GM12878 (cell line): ENCODE results near the gene MICA. TPM values are rescaled to one million over a fixed set of nuclear protein-coding genes. Genes with fewer than 3 reads are reported as not detected.

Source experiments
- ATAC-seq: fragments of 200-7000 bp; cut with Tn5 transposase; 3 replicates; pipeline ENCODE4 v1.9.1; 2020; ENCODE audit warnings: mild to moderate bottlenecking, moderate library complexity
- BruUV-seq: library from RNA; stranded (reverse); fragments of 400-500 nt; replicated peaks from 2 replicates; lab custom pipeline; 2021; lab: Mats Ljungman, UMichigan
- CTCF ChIA-PET: fragments of 300-600 bp; sonication (Branson Sonifier 250); formaldehyde crosslinking; extraction: SDS; loops from one replicate; lab custom pipeline; 2021; ENCODE audit warnings: inconsistent platforms; lab: Yijun Ruan, JAX
- POLR2A ChIA-PET: fragments of 350-600 bp; formaldehyde crosslinking; extraction: SDS; loops from one replicate; lab custom pipeline; 2021; ENCODE audit warnings: inconsistent platforms; lab: Charles Lee
- RAD21 ChIA-PET: fragments of 300-600 bp; sonication (Branson Sonifier 250); formaldehyde crosslinking; loops from one replicate; lab custom pipeline; 2023; ENCODE audit warnings: antibody characterized with exemption; ENCODE audit not compliant: unreplicated experiment; lab: Charles Lee
- SMC1A ChIA-PET: fragments of 300-600 bp; sonication (Branson Sonifier 250); formaldehyde crosslinking; loops from one replicate; lab custom pipeline; 2023; ENCODE audit not compliant: unreplicated experiment, uncharacterized antibody; lab: Charles Lee
- DNase-seq: peaks from one replicate; pipeline ENCODE4 v3.0.0-alpha.2; 2011; ENCODE audit warnings: low read depth, low spot score
- FAIRE-seq: peaks from 3 replicates; lab custom pipeline; 2011; peaks lifted over from hg19 to GRCh38; lab: Jason Lieb, UNC
- H2AFZ ChIP-seq: 2 replicates; pipeline ENCODE4 v1.6.0; 2011; ENCODE audit warnings: low read depth, low read length, control low read depth; ENCODE audit not compliant: control insufficient read depth
- H3K27ac ChIP-seq: 2 replicates; pipeline ENCODE4 v1.5.1; 2011; ENCODE audit warnings: control low read depth; ENCODE audit not compliant: control insufficient read depth, insufficient read depth
- H3K27me3 ChIP-seq, 2 experiments: replicated peaks in 1 of 2; 2 replicates each; pipeline versions ENCODE4 v1.6.0 to v1.6.1; 2011; ENCODE audit warnings: low read length in 1 of 2; ENCODE audit not compliant: control insufficient read depth in 2 of 2, insufficient read depth in 2 of 2
- H3K36me3 ChIP-seq, 2 experiments: 2 replicates each; pipeline ENCODE4 v1.5.1; 2011; ENCODE audit warnings: low read length in 1 of 2; ENCODE audit not compliant: control insufficient read depth in 2 of 2, insufficient read depth in 2 of 2
- H3K4me1 ChIP-seq: 2 replicates; pipeline ENCODE4 v1.6.1; 2011; ENCODE audit warnings: mild to moderate bottlenecking, low read length, moderate library complexity, mixed read lengths; ENCODE audit not compliant: control insufficient read depth, insufficient read depth
- H3K4me2 ChIP-seq: 2 replicates; pipeline ENCODE4 v1.6.0; 2011; ENCODE audit warnings: control low read depth; ENCODE audit not compliant: control insufficient read depth, insufficient read depth
- H3K4me3 ChIP-seq: fragments of 200-600 bp; sonication (generic); 2 replicates; pipeline ENCODE4 v1.5.1; 2016
- H3K79me2 ChIP-seq: 2 replicates; pipeline ENCODE4 v1.6.0; 2011; ENCODE audit warnings: low read length; ENCODE audit not compliant: control insufficient read depth, insufficient read depth
- H3K9ac ChIP-seq: 2 replicates; pipeline ENCODE4 v1.8.0; 2011; ENCODE audit warnings: low read length, control low read depth, mixed read lengths; ENCODE audit not compliant: control insufficient read depth, insufficient read depth
- H3K9me3 ChIP-seq: replicated peaks from 3 replicates; pipeline ENCODE4 v1.5.1; 2011; ENCODE audit warnings: mild to moderate bottlenecking, low read length; ENCODE audit not compliant: control insufficient read depth, insufficient read depth
- H4K20me1 ChIP-seq: 2 replicates; pipeline ENCODE4 v1.6.0; 2011; ENCODE audit not compliant: control insufficient read depth, insufficient read depth
- BMI1 ChIP-seq: fragments of 450-650 bp; IDR thresholded peaks from 2 replicates; pipeline ENCODE4 v1.6.1; 2016; ENCODE audit warnings: mild to moderate bottlenecking, moderate library complexity, borderline replicate concordance
- ELK1 ChIP-seq: IDR thresholded peaks from 2 replicates; pipeline ENCODE4 v1.6.1; 2012; ENCODE audit warnings: low read depth, low read length, improper control_type of control experiment
- IRF5 ChIP-seq: fragments of 450-650 bp; IDR thresholded peaks from 2 replicates; pipeline ENCODE4 v1.6.1; 2017; ENCODE audit warnings: borderline replicate concordance
- JUNB ChIP-seq: IDR thresholded peaks from 2 replicates; pipeline ENCODE4 v1.6.1; 2016; ENCODE audit warnings: antibody characterized with exemption, mild to moderate bottlenecking
- LARP7 ChIP-seq: fragments of 450-650 bp; IDR thresholded peaks from 2 replicates; pipeline ENCODE4 v1.6.1; 2017; ENCODE audit warnings: mild to moderate bottlenecking
- REST ChIP-seq: IDR thresholded peaks from 2 replicates; pipeline ENCODE4 v1.6.1; 2012; ENCODE audit warnings: mild to moderate bottlenecking, low read depth, low read length
- STAT1 ChIP-seq: fragments of 450-650 bp; conservative IDR thresholded peaks from 2 replicates; pipeline ENCODE4 v1.6.1; 2014; ENCODE audit warnings: antibody characterized with exemption, mild to moderate bottlenecking
- SUPT20H ChIP-seq: IDR thresholded peaks from 2 replicates; pipeline ENCODE4 v1.6.1; 2011; ENCODE audit warnings: low read depth, mild to moderate bottlenecking, low read length, moderate library complexity, borderline replicate concordance; ENCODE audit not compliant: control insufficient read depth
- ZNF384 ChIP-seq: IDR thresholded peaks from 2 replicates; pipeline ENCODE4 v1.6.1; 2012; ENCODE audit warnings: low read depth, mild to moderate bottlenecking, low read length, improper control_type of control experiment, borderline replicate concordance
- WGBS: methylation state at CpG from one replicate; pipeline ENCODE4 v1.1.6; 2016; ENCODE audit warnings: low lambda C conversion rate; ENCODE audit not compliant: insufficient replicate concordance, insufficient coverage; ENCODE audit errors: missing lambda C conversion rate; 5-methylcytosine and 5-hydroxymethylcytosine counted together
- in situ Hi-C: fragments of 300-500 bp; cut with MboI; formaldehyde crosslinking; loops from 9 replicates; pipeline ENCODE4 v1.14.3; 2018; ENCODE audit warnings: mixed read lengths
- intact Hi-C: fragments of 100-400 bp; cut with micrococcal nuclease; formaldehyde crosslinking; loops from one replicate; pipeline ENCODE4 v1.14.2; 2022; ENCODE audit not compliant: unreplicated experiment
- polyA plus RNA-seq, 11 experiments: library from polyadenylated mRNA; depleted of rRNA in 4 of 11; unstranded in 6 of 11; stranded (reverse) in 5 of 11; fragments of >200 nt; fragmentation: Nextera tagmentation in 4 of 11; fragmentation: Illumina TruSeq in 1 of 11; extraction: Ambion mirVana in 4 of 11; extraction: Trizol in 1 of 11; gene quantifications; 1 replicate in 1 of 11; 2 replicates in 10 of 11; pipeline versions ENCODE4 v1.2.1 to v1.2.3, GENCODE V29; 2011 to 2016; ENCODE audit warnings: inconsistent platforms in 2 of 11, missing spikeins in 2 of 11, low read depth in 1 of 11
- total RNA-seq, 4 experiments: library from RNA; depleted of rRNA in 3 of 4; stranded (reverse); fragments of >200 nt in 3 of 4; fragmentation: Illumina TruSeq in 1 of 4; extraction: Trizol in 1 of 4; gene quantifications; 2 replicates each; pipeline versions ENCODE4 v1.2.1 to v1.2.3, GENCODE V29; 2013 to 2021

Gene MICA
- total and polyA plus RNA-seq, 10 of the 15 experiments (the other 5 are each of a cell fraction or from before 2014, with no cell fraction given): 3.6 to 10.5 (median 6.9) TPM

GRCh38 chr6:31375699-31376098 is 27.7 kb upstream of the MICA start:
- ChIA-PET CTCF (interaction anchor here (1.0 to 2.5 kb wide), 5 partner anchors 10 to 179 kb away, joined by 3 to 10 read pairs (median 5); no protein-coding TSS in a partner anchor), RAD21 (interaction anchor here (2.5 kb wide), 1 partner anchor 9 kb away, joined by 10 read pairs; no protein-coding TSS in a partner anchor), POLR2A (no interaction called here), SMC1A (interaction anchor here (1.5 kb wide), 1 partner anchor 22 kb away, joined by 3 read pairs; no protein-coding TSS in a partner anchor)
- H3K4me2 ChIP-seq: no peak overlapping the region
- BruUV-seq: no TSS peak
- H3K9ac ChIP-seq: no peak overlapping the region
- no peak for ATAC-seq
- no peak overlapping the region for H3K4me3 ChIP-seq
- H4K20me1 ChIP-seq: no peaks in the 10 kb centered on the region
- intact Hi-C loops: no loop called here
- peaks cover 3% of the 10 kb centered on the region in 2 experiments; a peak in 2 of 4 replicates for H3K27me3 ChIP-seq
- TF ChIP-seq JUNB (no peak), REST (0 out of 2 replicates have a peak, but pooled peaks have one; percentile 27)
- FAIRE-seq: no peak
- no peaks in the 10 kb centered on the region for H3K36me3 ChIP-seq
- no peak overlapping the region for H3K27ac ChIP-seq
- in situ Hi-C loops: no loop called here
- no peaks in the 10 kb centered on the region; the same call in 1 of the 3 replicates for H3K9me3 ChIP-seq
- DNase-seq: no peak
- no peaks in the 10 kb centered on the region for H3K4me1 ChIP-seq
- H3K79me2 ChIP-seq: no peaks in the 10 kb centered on the region
- H2AFZ ChIP-seq: no peak overlapping the region

- intact Hi-C loops (no loop called here), in situ Hi-C loops (no loop called here)
- H3K36me3 ChIP-seq: no peaks in the 10 kb centered on the region
- ChIA-PET SMC1A (no interaction called here), CTCF (interaction anchor here (0.8 to 2.5 kb wide), 4 partner anchors 9 to 63 kb away, joined by 3 to 10 read pairs (median 4); no protein-coding TSS in a partner anchor), POLR2A (no interaction called here), RAD21 (interaction anchor here (2.5 kb wide), 1 partner anchor 11 kb away, joined by 10 read pairs; no protein-coding TSS in a partner anchor)
- H3K27ac ChIP-seq: no peak overlapping the region
- peaks cover 3% of the 10 kb centered on the region in 2 experiments; a peak in 2 of 4 replicates for H3K27me3 ChIP-seq
- FAIRE-seq (no peak), ATAC-seq (no peak), DNase-seq (no peak)
- no peak overlapping the region for H2AFZ ChIP-seq
- H3K79me2 ChIP-seq: no peaks in the 10 kb centered on the region
- no TSS peak for BruUV-seq
- no peaks in the 10 kb centered on the region for H3K4me1 ChIP-seq
- WGBS: 28% methylated on average over 3 of the region's 4 CpGs
- H4K20me1 ChIP-seq: no peaks in the 10 kb centered on the region
- H3K9ac ChIP-seq: no peak overlapping the region
- no peak overlapping the region for H3K4me3 ChIP-seq
- H3K4me2 ChIP-seq: no peak overlapping the region
- H3K9me3 ChIP-seq: no peaks in the 10 kb centered on the region; the same call in 1 of the 3 replicates
- TF ChIP-seq BMI1: no peak
- TF ChIP-seq SUPT20H: no peak
- no peak for TF ChIP-seq STAT1
- no peak for TF ChIP-seq IRF5
- TF ChIP-seq ELK1: no peak
- no peak for TF ChIP-seq LARP7
- TF ChIP-seq ZNF384: no peak
Measured at GRCh38 chr6:31377029-31377428, 26.4 kb upstream of the MICA start.
